Measurements from ENCODE around the gene TMC6.
"Not testable (repeated sequence)": the region's sequence is repeated elsewhere in the genome, so short reads cannot be mapped to it uniquely, and the experiment has no call there.

The TMC6 gene, protein sequence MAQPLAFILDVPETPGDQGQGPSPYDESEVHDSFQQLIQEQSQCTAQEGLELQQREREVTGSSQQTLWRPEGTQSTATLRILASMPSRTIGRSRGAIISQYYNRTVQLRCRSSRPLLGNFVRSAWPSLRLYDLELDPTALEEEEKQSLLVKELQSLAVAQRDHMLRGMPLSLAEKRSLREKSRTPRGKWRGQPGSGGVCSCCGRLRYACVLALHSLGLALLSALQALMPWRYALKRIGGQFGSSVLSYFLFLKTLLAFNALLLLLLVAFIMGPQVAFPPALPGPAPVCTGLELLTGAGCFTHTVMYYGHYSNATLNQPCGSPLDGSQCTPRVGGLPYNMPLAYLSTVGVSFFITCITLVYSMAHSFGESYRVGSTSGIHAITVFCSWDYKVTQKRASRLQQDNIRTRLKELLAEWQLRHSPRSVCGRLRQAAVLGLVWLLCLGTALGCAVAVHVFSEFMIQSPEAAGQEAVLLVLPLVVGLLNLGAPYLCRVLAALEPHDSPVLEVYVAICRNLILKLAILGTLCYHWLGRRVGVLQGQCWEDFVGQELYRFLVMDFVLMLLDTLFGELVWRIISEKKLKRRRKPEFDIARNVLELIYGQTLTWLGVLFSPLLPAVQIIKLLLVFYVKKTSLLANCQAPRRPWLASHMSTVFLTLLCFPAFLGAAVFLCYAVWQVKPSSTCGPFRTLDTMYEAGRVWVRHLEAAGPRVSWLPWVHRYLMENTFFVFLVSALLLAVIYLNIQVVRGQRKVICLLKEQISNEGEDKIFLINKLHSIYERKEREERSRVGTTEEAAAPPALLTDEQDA

DNA sequence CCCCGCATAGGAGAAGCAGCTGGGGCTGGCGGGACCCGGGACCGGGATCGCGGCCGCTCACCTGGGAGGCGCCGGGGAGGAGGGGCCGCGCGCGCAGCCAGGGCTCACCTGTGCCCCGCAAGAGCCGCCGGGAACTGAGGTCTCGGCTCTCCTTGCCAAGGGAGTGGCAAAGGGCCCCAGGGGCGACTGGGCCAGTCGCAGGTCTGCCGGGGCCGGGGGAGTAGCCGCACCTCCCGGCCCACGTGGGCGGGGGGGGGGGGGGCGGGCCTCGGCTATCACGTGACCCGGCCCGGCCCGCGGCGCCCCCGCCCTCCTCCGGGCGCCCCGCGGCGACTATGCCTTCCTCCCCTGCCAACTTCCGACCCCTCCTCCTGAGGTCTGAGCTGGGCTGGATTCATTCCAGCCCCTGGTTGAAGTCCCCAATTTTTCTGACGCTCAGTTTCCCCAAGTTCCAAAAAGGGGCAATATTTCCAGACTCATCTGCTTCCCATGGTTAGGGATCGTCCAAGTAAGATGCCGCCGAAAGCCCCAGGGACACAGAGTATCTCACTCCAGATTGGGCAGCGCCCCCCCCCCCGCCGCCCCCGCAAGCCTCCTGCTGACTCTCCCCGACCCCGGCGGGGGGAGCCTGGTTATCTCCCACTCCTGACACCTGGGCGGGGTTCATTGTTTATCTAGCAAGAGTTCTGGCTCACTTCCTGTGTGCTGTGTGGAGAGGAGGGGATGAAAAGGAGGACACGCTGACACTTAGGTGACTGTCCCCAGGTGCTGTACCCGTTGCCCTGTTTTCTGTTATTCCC is at the start of gene TMC6:
Gene TMC6 (minus strand): TSS at position 205 of the 800 bp plus-strand sequence. CDS start 1,923 bp downstream, outside the sequence.
- in situ Hi-C loops (cut with MboI; ENCODE audit: low sequenced_read_pairs) = no loop called here

GRCh38 chr17:78176548-78177025 is 48.0 kb upstream of the TMC6 start:
- in situ Hi-C loops (cut with MboI; ENCODE audit: low sequenced_read_pairs) = no loop called here

- in situ Hi-C loops (cut with MboI; ENCODE audit: low sequenced_read_pairs) = no loop called here
These were observed 47.1 kb upstream of the TMC6 start for GRCh38 chr17:78175643-78175981.

DNA sequence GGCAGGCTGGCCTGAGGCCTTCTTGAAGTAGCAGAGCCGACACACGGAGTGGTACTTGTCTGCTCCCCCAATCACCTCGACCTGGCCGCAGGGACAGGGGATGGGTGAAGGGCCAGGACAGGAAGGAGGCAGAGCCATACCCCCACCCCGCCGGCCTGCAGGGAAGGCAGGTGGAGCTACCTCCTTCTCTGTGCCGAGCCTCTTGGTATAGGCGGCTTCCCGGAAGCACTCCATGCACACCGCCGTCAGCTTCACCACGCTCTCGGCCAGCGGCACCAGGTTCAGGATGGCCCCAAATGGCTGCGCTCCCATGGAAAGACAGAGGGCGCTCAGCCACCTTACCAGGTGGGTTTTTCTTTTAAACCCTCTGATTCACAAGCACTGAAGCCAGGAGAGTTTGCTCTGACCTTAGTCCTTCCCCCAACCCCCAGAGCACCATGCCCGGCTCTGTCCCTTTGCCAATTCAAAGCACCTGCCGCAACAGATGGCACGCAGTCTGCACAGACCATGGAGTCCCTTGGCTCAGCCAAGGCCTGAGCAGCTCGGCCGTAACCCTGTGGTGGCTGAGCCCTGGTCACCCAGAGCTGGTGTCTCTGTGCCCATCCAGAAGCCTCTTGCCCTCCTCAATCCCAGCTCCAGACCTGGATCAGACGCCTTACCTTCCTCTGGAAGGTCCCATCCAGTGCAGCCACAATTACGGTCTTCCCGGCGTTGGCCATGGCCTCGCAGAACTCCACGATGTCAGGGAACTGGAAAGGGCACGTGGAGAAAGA is 46.5 kb upstream of the TMC6 start:
- in situ Hi-C loops (cut with MboI; ENCODE audit: low sequenced_read_pairs) = no loop called here

- in situ Hi-C loops (cut with MboI; ENCODE audit: low sequenced_read_pairs) = no loop called here
These were observed 45.9 kb upstream of the TMC6 start for GRCh38 chr17:78174346-78174869.

DNA sequence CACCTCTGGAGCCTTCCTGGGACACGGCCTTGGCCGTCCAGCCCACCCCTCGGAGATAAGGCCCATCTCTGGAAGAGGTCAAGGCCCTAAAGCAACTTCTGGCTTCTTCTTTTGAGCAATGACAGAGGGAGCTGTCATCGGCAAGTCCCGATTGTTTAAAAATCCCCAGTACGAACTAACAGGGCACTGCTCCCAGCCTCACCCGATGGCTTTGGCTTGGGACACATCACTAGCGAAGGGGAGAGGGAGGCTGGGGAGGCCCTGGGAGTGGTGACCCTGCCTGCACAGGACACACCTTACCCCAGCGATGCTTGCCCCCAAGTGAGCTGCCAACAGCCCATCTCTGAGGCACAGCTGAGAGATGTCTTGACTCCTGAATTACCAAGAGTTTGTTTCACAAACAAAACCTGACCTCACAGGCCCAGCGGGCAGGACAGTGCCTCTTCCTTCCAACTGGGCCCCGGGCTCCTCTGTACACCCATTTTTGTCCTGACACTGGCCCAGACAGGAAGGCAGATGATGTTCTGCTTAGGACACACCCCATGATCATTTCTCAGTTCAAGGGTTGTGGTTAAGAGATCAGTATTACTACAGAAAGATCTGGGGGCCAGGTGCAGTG is 44.7 kb upstream of the TMC6 start:
- in situ Hi-C loops (cut with MboI; ENCODE audit: low sequenced_read_pairs) = no loop called here

- in situ Hi-C loops (cut with MboI; ENCODE audit: low sequenced_read_pairs) = no loop called here
These were observed 43.9 kb upstream of the TMC6 start for GRCh38 chr17:78172249-78173051.

GRCh38 chr17:78171591-78172248 is 43.2 kb upstream of the TMC6 start:
- in situ Hi-C loops (cut with MboI; ENCODE audit: low sequenced_read_pairs) = not testable (repeated sequence)

DNA sequence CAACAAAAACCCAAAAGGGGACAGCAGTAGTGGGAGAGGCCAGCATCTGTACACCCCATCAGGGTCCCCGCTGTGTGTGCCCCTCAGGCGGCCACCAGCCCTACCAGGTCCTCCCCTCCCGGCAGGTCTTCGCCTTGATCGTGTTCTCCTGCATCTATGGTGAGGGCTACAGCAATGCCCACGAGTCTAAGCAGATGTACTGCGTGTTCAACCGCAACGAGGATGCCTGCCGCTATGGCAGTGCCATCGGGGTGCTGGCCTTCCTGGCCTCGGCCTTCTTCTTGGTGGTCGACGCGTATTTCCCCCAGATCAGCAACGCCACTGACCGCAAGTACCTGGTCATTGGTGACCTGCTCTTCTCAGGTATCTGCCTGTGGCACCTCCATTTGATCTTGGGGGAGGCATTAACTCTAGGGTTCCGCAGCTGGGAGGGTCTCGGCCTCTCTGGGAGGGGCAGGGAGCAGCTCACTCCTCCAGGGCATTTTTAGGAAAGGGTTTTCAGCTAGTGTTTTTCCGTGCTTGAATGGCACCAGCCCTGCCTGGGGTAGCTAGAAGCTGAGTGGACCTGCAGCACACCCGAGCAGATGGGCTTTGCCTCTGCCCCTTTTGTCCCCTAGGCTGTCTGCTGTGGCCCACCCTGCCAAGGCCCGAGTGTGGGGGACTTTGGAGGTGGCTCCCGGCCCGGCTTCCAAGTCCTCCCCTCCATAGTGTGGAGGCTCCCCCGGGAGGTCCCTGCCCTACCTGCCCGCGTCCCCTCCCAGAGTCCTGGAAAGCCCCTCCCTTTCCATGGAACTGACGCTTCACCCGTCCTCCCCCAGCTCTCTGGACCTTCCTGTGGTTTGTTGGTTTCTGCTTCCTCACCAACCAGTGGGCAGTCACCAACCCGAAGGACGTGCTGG is 42.4 kb upstream of the TMC6 start:
- in situ Hi-C loops (cut with MboI; ENCODE audit: low sequenced_read_pairs) = no loop called here

DNA sequence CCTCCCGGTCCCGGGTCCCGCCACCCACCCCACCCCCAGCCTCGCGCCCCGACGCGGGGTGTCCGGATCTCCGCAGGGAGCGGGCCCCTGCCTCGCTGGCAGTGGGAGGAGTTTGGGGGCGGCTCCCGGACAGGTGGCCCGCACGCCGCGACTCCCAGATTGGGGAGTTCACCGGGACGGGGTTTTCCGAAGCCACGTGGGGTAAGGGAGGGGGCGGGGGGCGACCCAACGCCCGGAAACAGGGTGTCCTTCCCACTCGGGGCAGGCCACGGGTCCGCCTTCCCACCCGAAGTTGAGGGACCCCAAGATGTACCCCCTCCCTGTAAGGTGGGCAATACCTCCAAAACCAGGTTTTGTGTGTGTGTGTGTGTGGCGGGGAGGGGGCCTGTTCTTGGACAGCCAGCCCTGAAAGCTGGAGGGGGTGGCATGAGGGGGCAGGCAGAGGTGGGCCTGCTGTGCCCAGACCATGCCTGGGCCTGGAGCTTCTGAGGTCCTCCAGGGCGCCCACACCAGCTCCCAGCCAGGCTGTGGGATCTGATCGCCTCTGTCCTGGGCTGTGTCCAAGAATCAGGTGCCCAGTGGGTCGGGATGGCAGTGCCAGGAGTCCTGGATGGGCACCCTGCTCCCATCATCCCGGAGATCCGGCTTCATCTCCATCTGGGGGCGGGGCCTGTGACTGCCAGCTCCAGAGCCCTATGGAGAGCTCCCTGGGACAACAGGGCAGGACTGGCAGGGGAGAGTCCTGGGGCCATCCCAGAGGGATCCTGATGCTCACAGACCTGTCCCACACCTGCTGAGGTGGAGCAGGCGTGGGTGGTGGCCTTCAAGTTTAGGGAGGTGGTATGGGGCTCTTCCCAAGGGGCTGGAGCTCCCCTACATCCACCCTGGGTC is 40.6 kb upstream of the TMC6 start:
- in situ Hi-C loops (cut with MboI; ENCODE audit: low sequenced_read_pairs) = no loop called here

DNA sequence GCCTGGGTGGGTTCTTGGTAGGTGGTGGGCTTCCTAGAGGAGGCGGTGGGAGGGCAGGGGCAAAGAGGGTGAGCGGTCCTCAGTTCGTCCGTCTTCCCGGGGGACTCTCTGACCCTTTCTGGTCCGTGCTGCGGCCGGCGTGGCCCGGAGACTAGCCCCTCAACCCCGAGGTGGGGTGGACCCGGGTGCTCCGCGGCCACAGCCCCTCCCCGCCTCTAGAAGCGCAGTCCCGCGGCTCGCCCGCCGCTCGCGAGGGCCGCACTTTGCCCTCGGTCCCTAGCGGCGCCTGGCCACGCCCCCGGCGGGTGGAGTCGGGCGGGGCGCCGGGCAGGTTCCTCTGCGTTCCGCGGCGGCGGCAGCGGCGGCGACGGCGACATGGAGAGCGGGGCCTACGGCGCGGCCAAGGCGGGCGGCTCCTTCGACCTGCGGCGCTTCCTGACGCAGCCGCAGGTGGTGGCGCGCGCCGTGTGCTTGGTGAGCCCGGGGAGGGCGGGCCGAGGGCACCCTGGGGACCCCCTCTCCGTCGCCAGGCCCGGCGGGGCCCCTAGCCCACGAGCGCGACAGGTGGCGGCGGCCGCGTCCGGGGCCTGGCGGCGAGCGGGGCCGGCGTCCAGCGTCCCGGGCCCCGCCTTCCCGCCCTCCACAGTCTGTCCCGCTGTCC is 39.8 kb upstream of the TMC6 start, which contains the start of gene SYNGR2:
Gene SYNGR2 (plus strand): TSS at position 340 of the 661 bp plus-strand sequence. CDS start 36 bp downstream, at position 376.
- in situ Hi-C loops (cut with MboI; ENCODE audit: low sequenced_read_pairs) = no loop called here

DNA sequence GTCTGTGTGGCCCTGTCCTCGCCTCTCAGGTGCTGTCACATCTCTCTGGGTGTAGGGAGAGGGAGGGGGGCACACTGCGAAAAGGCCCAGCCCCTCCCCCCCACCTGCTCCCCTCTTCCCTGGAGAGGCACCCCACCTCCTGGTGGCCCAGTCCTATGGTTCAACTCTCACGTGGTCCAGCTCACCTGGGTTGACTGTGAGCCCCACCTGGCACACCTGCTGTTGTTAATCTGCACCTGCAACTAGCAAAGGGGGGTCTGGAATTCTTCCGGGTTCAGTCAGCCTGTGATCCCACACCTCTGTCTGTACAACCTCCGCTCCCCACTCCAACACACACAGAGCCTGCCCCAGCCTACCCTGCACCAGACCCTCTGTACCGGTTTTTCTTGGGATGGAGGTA is 37.9 kb upstream of the TMC6 start:
- in situ Hi-C loops (cut with MboI; ENCODE audit: low sequenced_read_pairs) = no loop called here

- in situ Hi-C loops (cut with MboI; ENCODE audit: low sequenced_read_pairs) = no loop called here
These were observed 36.4 kb upstream of the TMC6 start for GRCh38 chr17:78164748-78165607.

DNA sequence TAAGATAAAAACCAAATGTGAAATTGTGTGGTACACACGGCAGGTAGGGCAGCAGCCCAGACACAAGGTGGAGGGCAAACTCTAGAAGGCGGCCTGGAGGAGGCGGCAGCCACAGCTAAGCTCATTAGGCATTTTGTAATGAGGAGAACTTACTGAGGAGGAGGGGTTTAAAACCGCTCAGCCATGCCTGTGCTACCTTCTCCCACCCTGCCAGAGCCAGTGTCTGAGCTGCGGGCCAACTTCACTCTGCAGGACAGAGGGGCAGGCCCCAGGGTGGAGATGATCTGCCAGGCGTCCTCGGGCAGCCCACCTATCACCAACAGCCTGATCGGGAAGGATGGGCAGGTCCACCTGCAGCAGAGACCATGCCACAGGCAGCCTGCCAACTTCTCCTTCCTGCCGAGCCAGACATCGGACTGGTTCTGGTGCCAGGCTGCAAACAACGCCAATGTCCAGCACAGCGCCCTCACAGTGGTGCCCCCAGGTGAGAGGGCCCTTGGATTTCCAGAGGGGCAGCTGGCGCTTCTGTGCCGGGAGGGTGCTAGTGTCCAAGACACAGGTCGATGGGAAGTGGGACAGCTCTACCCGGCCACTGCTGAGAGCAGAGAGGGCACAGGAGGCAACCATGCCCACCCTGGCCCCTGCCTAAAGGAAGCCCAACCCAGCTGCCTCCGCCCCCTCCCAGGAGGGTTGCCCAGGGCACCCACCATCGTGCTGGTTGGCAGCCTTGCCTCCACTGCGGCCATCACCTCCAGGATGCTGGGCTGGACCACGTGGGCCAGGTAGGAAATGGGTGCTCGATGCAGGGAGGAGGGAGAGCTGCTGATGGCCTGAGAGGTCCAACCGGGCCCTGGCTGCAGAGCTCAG is 35.6 kb upstream of the TMC6 start:
- in situ Hi-C loops (cut with MboI; ENCODE audit: low sequenced_read_pairs) = no loop called here

All from HL-60/S4 (cell line).